GM18499 (cell line): ENCODE measurements around the gene CSAD.

ENCODE experiments used
- ATAC-seq: cut with Tn5 transposase; IDR thresholded peaks from one replicate; pipeline ENCODE4 v1.9.1; 2021; ENCODE audit warnings: moderate number of reproducible peaks; ENCODE audit not compliant: insufficient read depth, unreplicated experiment

The CSAD gene

GRCh38 chr12:53200458-53201176 is 19.9 kb upstream of the CSAD start:
- no peak for ATAC-seq

- no peak for ATAC-seq
Measured at GRCh38 chr12:53200107-53200457, 19.4 kb upstream of the CSAD start.

- ATAC-seq, result no peak
Measured at GRCh38 chr12:53199700-53200099, 19.0 kb upstream of the CSAD start.

- ATAC-seq, result no peak
Measured at GRCh38 chr12:53198486-53199110, 17.9 kb upstream of the CSAD start.

- no peak for ATAC-seq
Measured at GRCh38 chr12:53197011-53197640, 16.4 kb upstream of the CSAD start.

- ATAC-seq, result no peak
Measured at GRCh38 chr12:53196486-53196885, 15.8 kb upstream of the CSAD start.

- ATAC-seq, result no peak
Measured at GRCh38 chr12:53195516-53196420, 15.0 kb upstream of the CSAD start.

- no peak for ATAC-seq
Measured at GRCh38 chr12:53194973-53195372, 14.2 kb upstream of the CSAD start.

GRCh38 chr12:53193985-53194716 is 13.4 kb upstream of the CSAD start:
- ATAC-seq, result no peak

GRCh38 chr12:53193040-53193439 is 12.3 kb upstream of the CSAD start:
- no peak for ATAC-seq

- no peak for ATAC-seq
Measured at GRCh38 chr12:53192531-53193021, 11.9 kb upstream of the CSAD start.

GRCh38 chr12:53191885-53192530 is 11.3 kb upstream of the CSAD start:
- ATAC-seq, result no peak

GRCh38 chr12:53191096-53191884 is 10.6 kb upstream of the CSAD start:
- no peak for ATAC-seq

GRCh38 chr12:53190108-53190729 is 9.5 kb upstream of the CSAD start:
- no peak for ATAC-seq

GRCh38 chr12:53187145-53187899 is 6.6 kb upstream of the CSAD start:
- no peak for ATAC-seq

- ATAC-seq, result no peak
Measured at GRCh38 chr12:53186745-53187144, 6.0 kb upstream of the CSAD start.

GRCh38 chr12:53185582-53186153 is 4.9 kb upstream of the CSAD start:
- ATAC-seq, result no peak
